HS-5 (cell line): ENCODE results near the gene NPAS3.

Experiments used
- DNase-seq: peaks from one replicate; pipeline ENCODE4 v3.0.0-alpha.2; 2012; ENCODE audit warnings: low read depth

NPAS3 gene

GRCh38 chr14:33762161-33762851, 823.6 kb downstream of the NPAS3 start:
- DNase-seq: no peak

DNA sequence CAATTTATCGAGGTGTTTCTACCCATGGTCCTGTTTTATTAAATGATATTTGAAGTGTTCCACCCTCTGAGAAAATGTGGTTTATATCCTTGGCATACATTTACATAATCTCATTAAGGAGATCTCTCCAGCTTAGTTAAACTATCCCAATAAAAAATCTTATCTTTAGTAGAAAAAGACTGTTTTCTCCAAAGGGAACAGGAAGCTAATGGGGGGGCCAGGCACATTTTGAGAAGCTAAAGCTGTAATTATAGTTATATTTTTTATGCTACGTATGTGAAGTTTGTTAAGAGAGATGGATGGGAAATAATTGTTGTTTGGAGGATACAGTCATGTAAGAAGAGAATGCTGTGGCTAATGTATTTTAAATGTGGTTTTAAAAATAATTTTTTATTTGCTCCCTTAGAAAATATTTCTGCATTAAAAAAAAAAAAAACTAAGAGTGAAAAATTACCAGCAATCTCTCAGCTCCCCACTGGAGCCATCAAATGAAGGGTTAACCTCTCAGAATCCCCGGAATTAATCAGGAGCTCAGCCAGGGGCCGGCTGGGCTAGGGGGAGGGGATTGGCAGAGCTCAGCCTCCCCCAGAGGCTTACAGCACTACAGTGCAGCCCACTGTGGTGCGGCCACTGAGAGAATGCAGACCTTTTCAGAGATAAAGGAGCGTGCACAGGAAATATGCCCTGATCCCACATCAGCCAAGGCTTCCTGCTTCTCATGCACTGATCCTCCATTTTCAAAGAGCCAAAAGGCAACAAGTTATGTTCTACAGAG, 826.4 kb downstream of the NPAS3 start:
- DNase-seq: no peak

GRCh38 chr14:33767586-33768457, 829.1 kb downstream of the NPAS3 start:
- no peak for DNase-seq

DNA sequence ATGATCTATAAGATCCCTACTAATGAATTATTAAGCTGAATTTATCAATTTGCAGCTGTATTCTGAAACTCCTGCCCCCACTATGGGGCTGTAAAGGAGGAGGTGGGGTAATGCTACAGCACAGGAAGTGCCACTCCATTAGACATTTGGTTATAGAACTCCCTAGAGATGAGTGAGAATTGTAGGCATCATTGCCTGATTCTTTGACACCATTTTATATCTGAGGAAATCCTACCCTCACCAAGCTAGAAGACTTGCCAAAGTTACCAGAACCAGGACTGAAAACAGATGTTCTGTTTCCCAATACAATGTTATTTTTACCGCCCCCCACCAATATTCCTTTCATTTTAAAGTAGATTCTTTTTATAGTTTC, 829.8 kb downstream of the NPAS3 start:
- DNase-seq: no peak

DNA sequence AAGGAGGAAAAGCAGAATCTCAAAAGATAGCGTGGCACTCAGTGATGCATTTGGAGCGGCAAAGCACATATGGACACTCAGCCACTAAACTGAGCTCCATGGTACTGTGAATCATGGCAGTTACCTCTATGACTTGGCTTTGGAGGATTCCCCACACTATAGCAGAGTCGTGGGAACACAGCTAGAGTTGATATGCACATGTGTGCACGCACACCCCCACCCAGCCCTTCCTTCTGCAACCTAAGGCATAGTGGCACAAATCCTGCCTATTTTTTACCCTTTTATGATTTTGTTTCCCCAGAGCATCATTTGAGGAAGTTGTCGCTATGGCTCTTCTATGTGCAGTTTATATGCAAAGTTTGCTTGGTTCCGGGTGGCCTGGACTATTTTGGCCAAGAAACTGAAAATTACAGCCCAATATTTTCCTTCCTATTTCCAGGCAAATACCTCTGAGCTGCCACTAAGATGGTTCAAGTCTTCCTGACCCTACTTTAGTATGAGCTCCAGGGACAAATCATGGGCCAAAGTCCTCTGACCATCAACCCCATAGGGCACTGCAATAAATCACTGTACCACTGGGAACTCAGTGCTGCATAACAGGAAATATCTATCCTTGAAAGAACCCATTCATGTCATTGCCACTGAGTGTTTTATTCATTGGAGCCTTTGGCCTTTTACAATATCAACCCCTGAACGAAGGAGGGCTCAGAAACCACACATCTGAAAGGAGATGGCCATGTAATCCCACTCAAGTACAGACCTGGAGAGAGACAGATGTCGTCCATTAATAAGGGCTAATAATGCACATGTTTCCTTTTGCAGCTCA, 834.7 kb downstream of the NPAS3 start:
- DNase-seq: no peak

- no peak for DNase-seq
Observed at GRCh38 chr14:33774161-33774560, 835.5 kb downstream of the NPAS3 start.

- DNase-seq: no peak
Observed at GRCh38 chr14:33774723-33775470, 836.2 kb downstream of the NPAS3 start.

DNA sequence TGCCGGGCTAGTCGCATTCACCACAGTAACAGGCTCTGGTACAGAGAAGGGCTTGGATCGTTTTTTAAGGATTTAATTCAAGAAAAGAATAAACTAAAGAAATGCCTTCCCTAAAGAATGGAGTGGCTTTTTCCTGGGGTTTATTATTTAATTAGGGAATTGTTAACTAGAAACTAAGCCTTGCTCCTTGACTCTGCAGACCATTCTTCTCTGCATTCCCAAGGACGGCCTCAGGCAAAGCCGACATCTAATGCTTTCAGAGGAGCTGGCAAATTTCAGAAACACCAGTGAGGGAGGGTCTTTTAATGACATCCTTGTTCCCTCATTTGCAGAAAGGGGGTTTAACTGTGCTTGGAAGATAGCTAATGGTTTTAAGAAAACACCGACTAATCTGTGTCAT, 838.2 kb downstream of the NPAS3 start:
- DNase-seq: no peak

- DNase-seq: no peak
Observed at GRCh38 chr14:33777681-33778080, 839.0 kb downstream of the NPAS3 start.

GRCh38 chr14:33780035-33780434, 841.4 kb downstream of the NPAS3 start:
- DNase-seq: no peak

DNA sequence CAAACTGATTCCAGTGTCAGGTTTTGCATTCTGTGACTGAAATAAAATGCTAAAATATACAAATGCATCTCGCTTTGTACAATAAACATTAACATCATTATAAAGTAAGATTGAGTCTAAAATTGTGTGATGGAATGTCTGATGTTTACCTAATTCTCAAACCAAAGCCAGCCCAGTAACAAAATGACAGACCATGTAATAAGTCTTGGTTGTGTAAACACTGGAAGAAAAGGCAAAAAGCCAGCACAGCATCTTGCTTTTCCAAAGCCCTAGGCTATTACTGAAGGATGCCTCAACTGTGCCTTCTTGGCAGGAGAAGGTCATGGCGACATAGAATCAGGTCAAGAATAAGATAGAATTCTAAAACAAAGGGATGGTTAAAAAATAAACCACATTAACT, 842.6 kb downstream of the NPAS3 start:
- no peak for DNase-seq

DNA sequence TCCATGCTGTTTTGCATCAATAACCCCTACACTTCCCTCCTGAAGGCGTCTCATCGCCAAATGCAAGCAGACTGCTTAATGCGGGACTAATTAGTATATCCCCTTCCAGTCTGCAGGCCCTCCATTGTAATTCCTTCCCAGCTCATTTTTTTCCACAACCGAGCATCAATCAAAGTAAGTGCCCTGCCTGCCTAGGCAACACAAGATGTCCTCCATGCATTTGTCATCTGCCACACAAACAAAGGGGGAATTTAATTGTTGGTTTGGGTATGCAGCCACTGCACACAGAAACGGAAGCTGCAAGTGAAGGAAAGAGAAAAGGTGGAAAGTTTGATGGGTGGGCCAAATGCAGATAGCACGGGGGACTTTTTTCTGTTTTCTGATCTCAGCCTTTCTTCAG, 844.2 kb downstream of the NPAS3 start:
- no peak for DNase-seq

GRCh38 chr14:33786091-33786825, 847.6 kb downstream of the NPAS3 start:
- no peak for DNase-seq

DNA sequence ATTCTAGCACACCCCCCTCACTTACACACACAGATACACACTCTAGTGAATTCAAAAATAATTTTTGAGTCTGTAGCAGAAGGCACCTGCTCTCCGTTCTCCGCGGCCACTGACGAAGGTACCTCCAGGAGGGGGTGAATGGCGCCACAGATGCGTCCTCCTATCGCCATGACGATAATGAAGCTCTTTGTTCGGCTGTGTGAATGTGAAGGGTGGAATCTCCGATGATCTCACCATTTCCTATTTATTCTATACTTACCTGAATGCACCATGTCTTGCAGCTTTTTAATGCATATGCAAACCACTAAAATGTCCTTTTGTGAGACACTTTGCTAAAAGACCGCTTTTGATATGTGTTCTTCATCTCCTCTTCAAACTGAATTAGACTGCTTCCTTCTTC, 849.5 kb downstream of the NPAS3 start:
- DNase-seq: no peak

DNA sequence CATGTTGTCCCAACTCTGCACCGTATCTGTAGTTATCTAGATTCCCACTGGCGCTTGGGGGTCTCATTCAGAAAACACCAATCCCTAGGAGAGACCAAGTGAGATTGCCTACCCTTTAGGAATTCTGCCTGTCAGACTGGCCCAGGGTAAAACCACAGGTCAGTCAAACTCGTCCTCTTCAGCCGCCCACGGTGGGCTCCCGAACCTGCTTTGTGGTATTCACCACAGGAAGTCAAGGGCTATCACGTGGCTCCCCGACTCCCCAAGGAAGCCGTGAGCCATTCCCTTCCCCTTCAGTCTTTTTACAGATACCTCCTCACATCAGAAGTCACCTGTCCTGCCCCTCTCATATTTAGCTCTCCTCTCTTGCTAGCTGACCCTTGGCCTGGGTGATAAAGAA, 852.3 kb downstream of the NPAS3 start:
- DNase-seq: no peak

DNA sequence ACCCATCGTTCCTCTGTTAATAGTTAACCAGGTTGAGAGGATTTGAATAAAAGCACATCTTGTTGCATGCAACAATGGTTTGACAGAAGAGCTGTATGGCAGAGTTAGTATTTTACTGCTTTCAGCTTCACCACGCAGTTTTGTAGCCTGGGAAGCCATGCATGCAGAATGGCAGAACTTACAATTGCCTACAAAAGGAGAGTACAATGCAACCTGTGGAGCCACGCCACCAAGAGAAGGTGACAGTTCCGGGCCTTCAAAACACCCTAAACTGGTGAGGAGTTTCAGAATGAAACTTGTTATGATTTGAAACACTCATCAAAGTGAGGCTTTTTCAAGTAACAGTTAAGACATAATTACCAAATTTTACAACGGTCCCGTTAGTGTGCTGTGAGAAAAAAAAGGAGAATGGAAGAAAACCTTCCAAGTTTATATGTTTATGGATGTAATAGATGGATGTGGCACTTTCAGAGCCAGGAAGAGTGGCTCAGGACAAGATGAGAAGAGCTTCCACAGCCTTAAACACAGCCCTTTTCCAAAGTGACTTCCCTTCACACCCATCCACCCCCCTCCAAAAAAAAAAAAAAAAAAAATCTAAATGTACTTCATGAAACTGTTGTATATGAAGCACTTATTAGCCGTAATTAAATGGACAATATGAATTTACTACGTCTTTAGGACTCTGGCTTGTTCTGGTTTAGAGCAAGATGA, 853.5 kb downstream of the NPAS3 start:
- no peak for DNase-seq

- DNase-seq: peak; percentile 36
Observed at GRCh38 chr14:33792720-33793368, 854.2 kb downstream of the NPAS3 start.

DNA sequence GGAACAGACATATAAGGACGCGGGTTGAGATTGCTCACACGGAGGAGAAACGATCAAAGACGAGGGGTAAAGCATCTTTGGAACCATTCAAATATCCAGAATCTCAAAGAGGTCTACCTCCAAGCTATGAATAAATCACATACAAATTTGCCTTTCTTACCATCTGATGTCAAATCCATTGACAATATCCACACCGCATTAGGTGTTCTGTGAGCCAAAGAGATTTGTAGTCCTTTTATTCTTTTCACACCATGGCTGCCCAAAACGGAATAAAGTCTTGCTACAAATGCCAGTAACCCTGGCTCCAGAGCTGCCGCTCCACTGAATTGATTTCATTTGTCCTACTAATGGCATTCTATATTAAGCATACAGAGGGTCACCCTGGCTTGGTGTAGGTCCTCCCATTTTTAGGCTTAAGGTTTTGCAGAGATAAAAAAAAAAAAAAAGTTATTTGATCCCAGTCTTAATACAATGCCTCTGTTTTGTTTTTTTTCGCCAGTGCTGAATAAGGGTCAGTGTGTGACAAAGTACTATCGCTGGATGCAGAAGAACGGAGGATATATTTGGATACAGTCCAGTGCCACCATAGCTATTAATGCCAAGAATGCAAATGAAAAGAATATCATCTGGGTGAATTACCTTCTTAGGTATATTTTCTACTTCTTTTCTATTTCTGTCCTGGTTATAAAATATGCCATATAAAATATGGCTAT, 854.9 kb downstream of the NPAS3 start:
- DNase-seq: no peak
